HG03039 (cell line): ENCODE measurements around the gene RYR2.
"Not testable (repeated sequence)": the region's sequence is repeated elsewhere in the genome, so short reads cannot be mapped to it uniquely, and the experiment has no call there.

ENCODE experiments used
- ATAC-seq: cut with Tn5 transposase; IDR thresholded peaks from one replicate; pipeline ENCODE4 v1.9.1; 2021; ENCODE audit warnings: mild to moderate bottlenecking, moderate library complexity; ENCODE audit not compliant: unreplicated experiment

Gene RYR2

GRCh38 chr1:237320890-237321289 lies 278.9 kb downstream of the RYR2 start:
- no peak for ATAC-seq

- no peak for ATAC-seq
Measured at GRCh38 chr1:237324226-237324625, 282.2 kb downstream of the RYR2 start.

GRCh38 chr1:237327061-237327460 lies 285.1 kb downstream of the RYR2 start:
- no peak for ATAC-seq

- ATAC-seq, result no peak
Measured at GRCh38 chr1:237340892-237341291, 298.9 kb downstream of the RYR2 start.

- ATAC-seq, result no peak
Measured at GRCh38 chr1:237341391-237341790, 299.4 kb downstream of the RYR2 start.

GRCh38 chr1:237342730-237343129 lies 300.7 kb downstream of the RYR2 start:
- no peak for ATAC-seq

GRCh38 chr1:237352747-237353146 lies 310.8 kb downstream of the RYR2 start:
- no peak for ATAC-seq

GRCh38 chr1:237353918-237354317 lies 311.9 kb downstream of the RYR2 start:
- no peak for ATAC-seq

- no peak for ATAC-seq
Measured at GRCh38 chr1:237355022-237355421, 313.0 kb downstream of the RYR2 start.

GRCh38 chr1:237358555-237358954 lies 316.6 kb downstream of the RYR2 start:
- ATAC-seq, result no peak

GRCh38 chr1:237367758-237368157 lies 325.8 kb downstream of the RYR2 start:
- no peak for ATAC-seq

GRCh38 chr1:237371477-237371876 lies 329.5 kb downstream of the RYR2 start:
- not testable (repeated sequence) for ATAC-seq

- no peak for ATAC-seq
Measured at GRCh38 chr1:237383791-237384190, 341.8 kb downstream of the RYR2 start.

GRCh38 chr1:237384213-237384612 lies 342.2 kb downstream of the RYR2 start:
- no peak for ATAC-seq

- no peak for ATAC-seq
Measured at GRCh38 chr1:237386362-237387143, 344.6 kb downstream of the RYR2 start.

GRCh38 chr1:237387144-237387505 lies 345.1 kb downstream of the RYR2 start:
- ATAC-seq, result no peak

- no peak for ATAC-seq
Measured at GRCh38 chr1:237390823-237391222, 348.8 kb downstream of the RYR2 start.

GRCh38 chr1:237393632-237394031 lies 351.6 kb downstream of the RYR2 start:
- no peak for ATAC-seq

- no peak for ATAC-seq
Measured at GRCh38 chr1:237394281-237394680, 352.3 kb downstream of the RYR2 start.

- no peak for ATAC-seq
Measured at GRCh38 chr1:237396426-237396825, 354.4 kb downstream of the RYR2 start.

GRCh38 chr1:237398751-237399150 lies 356.8 kb downstream of the RYR2 start:
- no peak for ATAC-seq

GRCh38 chr1:237405912-237406311 lies 363.9 kb downstream of the RYR2 start:
- ATAC-seq, result no peak

- no peak for ATAC-seq
Measured at GRCh38 chr1:237411621-237412020, 369.6 kb downstream of the RYR2 start.
